ENCODE data around the gene KIAA0513. TPM values are rescaled to one million over a fixed set of nuclear protein-coding genes. Genes with fewer than 3 reads are reported as not detected.
"Not testable (repeated sequence)": the region's sequence is repeated elsewhere in the genome, so short reads cannot be mapped to it uniquely, and the experiment has no call there.

The KIAA0513 gene
- total RNA-seq, 1 donor from 2014 or later: 6.1 TPM

GRCh38 chr16:85120006-85120340 lies 92.4 kb downstream of the KIAA0513 start:
- Histone ChIP-seq H4K20me1 (ENCODE audit: low read depth) (no peaks in the 10 kb centered on the region), H3F3A (ENCODE audit: low read depth) (no peaks in the 10 kb centered on the region), H3K36me3 (no peaks in the 10 kb centered on the region), H3K4me2 (no peak overlapping the region), H3K9me3 (ENCODE audit: low read depth) (no peaks in the 10 kb centered on the region), H3K27ac (no peak overlapping the region), H3K4me3 (no peak overlapping the region), H3K9ac (no peak overlapping the region), H3K27me3 (no peaks in the 10 kb centered on the region), H3K4me1 (peaks cover 6% of the 10 kb centered on the region), H2AFZ (replicated peaks) (no peak overlapping the region), H3K79me2 (ENCODE audit: low read depth) (no peaks in the 10 kb centered on the region)
- H3K36me3 Mint-ChIP-seq: no peaks in the 10 kb centered on the region
- peaks cover 23% of the 10 kb centered on the region for H3K27me3 Mint-ChIP-seq (ENCODE audit: insufficient read depth, low read depth)
- no peak for DNase-seq (ENCODE audit: low spot score)
- no peak for TF ChIP-seq CTCF (IDR thresholded peaks at IDR 0.05)
- no peak for TF ChIP-seq EZH2 (IDR thresholded peaks at IDR 0.05)
- no peak for TF ChIP-seq EZH2phosphoT487 (IDR thresholded peaks at IDR 0.05)
- H3K4me3 Mint-ChIP-seq: no peak overlapping the region
- H3K4me1 Mint-ChIP-seq: peaks cover 25% of the 10 kb centered on the region
- no peaks in the 10 kb centered on the region for H3K9me3 Mint-ChIP-seq
- no peak overlapping the region for H3K27ac Mint-ChIP-seq

- H3K36me3 ChIP-seq; H3K27me3 ChIP-seq; DNase-seq (ENCODE audit: low spot score); H4K20me1 ChIP-seq (ENCODE audit: low read depth); H3K4me3 Mint-ChIP-seq; H3K9ac ChIP-seq; H3K79me2 ChIP-seq (ENCODE audit: low read depth); H3K4me3 ChIP-seq; H3K9me3 Mint-ChIP-seq; H3K36me3 Mint-ChIP-seq; H3K9me3 ChIP-seq (ENCODE audit: low read depth); H3K27ac ChIP-seq; H3K4me2 ChIP-seq: not testable (repeated sequence)
- Mint-ChIP-seq H3K27me3 (ENCODE audit: insufficient read depth, low read depth) (peaks cover 23% of the 10 kb centered on the region), H3K27ac (peak overlapping the region; percentile 33), H3K4me1 (peaks cover 40% of the 10 kb centered on the region)
- H3K4me1 ChIP-seq: peaks cover 21% of the 10 kb centered on the region
- peak overlapping the region; percentile 67 for H2AFZ ChIP-seq (replicated peaks)
- H3F3A ChIP-seq (ENCODE audit: low read depth): peaks cover 24% of the 10 kb centered on the region
Measured at GRCh38 chr16:85123441-85123840, 95.8 kb downstream of the KIAA0513 start.

- no peak overlapping the region for H3K4me2 ChIP-seq
- no peak overlapping the region for H3K9ac ChIP-seq
Measured at GRCh38 chr16:85123891-85124635, 96.5 kb downstream of the KIAA0513 start.

More at GRCh38 chr16:85123891-85124635, 96.5 kb downstream of the KIAA0513 start:
- H3K27ac Mint-ChIP-seq: peak overlapping the region; percentile 33
- peaks cover 43% of the 10 kb centered on the region for H3K4me1 Mint-ChIP-seq
- Histone ChIP-seq H2AFZ (replicated peaks) (peak overlapping the region; percentile 67), H3K36me3 (no peaks in the 10 kb centered on the region), H4K20me1 (ENCODE audit: low read depth) (no peaks in the 10 kb centered on the region), H3F3A (ENCODE audit: low read depth) (peaks cover 24% of the 10 kb centered on the region), H3K79me2 (ENCODE audit: low read depth) (no peaks in the 10 kb centered on the region), H3K9me3 (ENCODE audit: low read depth) (no peaks in the 10 kb centered on the region), H3K27ac (no peak overlapping the region), H3K4me1 (peaks cover 21% of the 10 kb centered on the region), H3K27me3 (no peaks in the 10 kb centered on the region), H3K4me3 (no peak overlapping the region)
- TF ChIP-seq CTCF (IDR thresholded peaks at IDR 0.05) (no peak), EZH2phosphoT487 (IDR thresholded peaks at IDR 0.05) (no peak), EZH2 (IDR thresholded peaks at IDR 0.05) (no peak)
- no peak overlapping the region for H3K4me3 Mint-ChIP-seq
- peaks cover 2% of the 10 kb centered on the region for H3K9me3 Mint-ChIP-seq
- no peaks in the 10 kb centered on the region for H3K36me3 Mint-ChIP-seq
- peaks cover 24% of the 10 kb centered on the region for H3K27me3 Mint-ChIP-seq (ENCODE audit: insufficient read depth, low read depth)
- DNase-seq (ENCODE audit: low spot score): peak; percentile 40

All from neural progenitor cell (in vitro differentiated cells).